Liver (tissue), 9 donors: ENCODE data around the gene NXPH2. TPM values are rescaled to one million over a fixed set of nuclear protein-coding genes. Genes with fewer than 3 reads are reported as not detected.

Source experiments
- DNase-seq: peaks from one replicate; pipeline ENCODE4 v3.0.0-alpha.2; 2017; ENCODE audit warnings: low spot score
- H3K27ac ChIP-seq, 2 donors: one replicate each; pipeline ENCODE4 v1.7.0; 2013; ENCODE audit warnings: inconsistent platforms in 2 of 2, low read length in 2 of 2, control low read depth in 1 of 2, low read depth in 1 of 2, mild to moderate bottlenecking in 1 of 2
- H3K27me3 ChIP-seq, 4 donors: one replicate each; pipeline versions ENCODE4 v1.6.1 to v1.7.0; 2013; ENCODE audit warnings: low read length in 3 of 4, inconsistent platforms in 1 of 4, mild to moderate bottlenecking in 1 of 4, moderate library complexity in 1 of 4; ENCODE audit not compliant: control insufficient read depth in 4 of 4, insufficient read depth in 4 of 4
- H3K36me3 ChIP-seq, 4 donors: one replicate each; pipeline versions ENCODE4 v1.6.1 to v1.7.0; 2013; ENCODE audit warnings: low read length in 3 of 4, mild to moderate bottlenecking in 3 of 4, low read depth in 1 of 4, moderate library complexity in 1 of 4; ENCODE audit not compliant: control insufficient read depth in 4 of 4, insufficient read depth in 3 of 4
- H3K4me1 ChIP-seq, 4 donors: one replicate each; pipeline versions ENCODE4 v1.6.1 to v1.7.0; 2013; ENCODE audit warnings: low read length in 3 of 4, mild to moderate bottlenecking in 3 of 4, moderate library complexity in 1 of 4; ENCODE audit not compliant: control insufficient read depth in 4 of 4, insufficient read depth in 4 of 4
- H3K4me3 ChIP-seq, 3 donors: one replicate each; pipeline versions ENCODE4 v1.6.1 to v1.7.0; 2013; ENCODE audit warnings: low read length in 3 of 3, control low read depth in 1 of 3, low read depth in 1 of 3, mild to moderate bottlenecking in 1 of 3
- H3K9ac ChIP-seq, 2 donors: one replicate each; pipeline ENCODE4 v1.7.0; 2013; ENCODE audit warnings: low read length in 2 of 2, mild to moderate bottlenecking in 2 of 2, moderate library complexity in 2 of 2, control low read depth in 1 of 2, low read depth in 1 of 2
- H3K9me3 ChIP-seq, 4 donors: one replicate each; pipeline versions ENCODE4 v1.6.1 to v1.7.0; 2013; ENCODE audit warnings: low read length in 3 of 4; ENCODE audit not compliant: control insufficient read depth in 4 of 4
- CTCF ChIP-seq: fragments of 150-350 bp; IDR thresholded peaks from 2 replicates; pipeline ENCODE4 v1.5.1; 2017; ENCODE audit warnings: improper control_type of control experiment, low read depth, low read length; ENCODE audit not compliant: missing input control
- EGR1 ChIP-seq, 2 donors: IDR thresholded peaks; 2 replicates each; pipeline ENCODE4 v1.6.1; 2016 to 2018; ENCODE audit warnings: antibody characterized with exemption in 2 of 2, low read depth in 2 of 2
- FOXA1 ChIP-seq: IDR thresholded peaks from 2 replicates; pipeline ENCODE4 v1.6.1; 2016; ENCODE audit warnings: antibody characterized with exemption
- FOXA2 ChIP-seq: IDR thresholded peaks from 2 replicates; pipeline ENCODE4 v1.6.1; 2016; ENCODE audit warnings: antibody characterized with exemption
- GABPA ChIP-seq, 2 donors: IDR thresholded peaks in 1 of 2; conservative IDR thresholded peaks in 1 of 2; 2 replicates each; pipeline ENCODE4 v1.6.1; 2016; ENCODE audit warnings: antibody characterized with exemption in 2 of 2, mild to moderate bottlenecking in 1 of 2, moderate library complexity in 1 of 2
- HNF4A ChIP-seq, 2 donors: conservative IDR thresholded peaks; 2 replicates each; pipeline ENCODE4 v1.6.1; 2016; ENCODE audit warnings: antibody characterized with exemption in 2 of 2, mild to moderate bottlenecking in 2 of 2
- HNF4G ChIP-seq: IDR thresholded peaks from 2 replicates; pipeline ENCODE4 v1.6.1; 2016; ENCODE audit warnings: antibody characterized with exemption
- JUND ChIP-seq, 2 donors: IDR thresholded peaks; 2 replicates each; pipeline ENCODE4 v1.6.1; 2016; ENCODE audit warnings: antibody characterized with exemption in 2 of 2
- MAX ChIP-seq: IDR thresholded peaks from 2 replicates; pipeline ENCODE4 v1.6.1; 2016; ENCODE audit warnings: antibody characterized with exemption
- NR2F2 ChIP-seq: IDR thresholded peaks from 2 replicates; pipeline ENCODE4 v1.6.1; 2016; ENCODE audit warnings: antibody characterized with exemption
- RAD21 ChIP-seq, 2 donors: IDR thresholded peaks; 2 replicates each; pipeline ENCODE4 v1.6.1; 2016; ENCODE audit warnings: antibody characterized with exemption in 2 of 2, mild to moderate bottlenecking in 2 of 2
- REST ChIP-seq: IDR thresholded peaks from 2 replicates; pipeline ENCODE4 v1.6.1; 2016; ENCODE audit warnings: antibody characterized with exemption, mild to moderate bottlenecking
- RXRA ChIP-seq, 2 donors: IDR thresholded peaks; 2 replicates each; pipeline ENCODE4 v1.6.1; 2017 to 2018; ENCODE audit warnings: antibody characterized with exemption in 2 of 2, mild to moderate bottlenecking in 1 of 2
- SP1 ChIP-seq: IDR thresholded peaks from 2 replicates; pipeline ENCODE4 v1.6.1; 2018; ENCODE audit warnings: antibody characterized with exemption, mild to moderate bottlenecking
- TAF1 ChIP-seq: conservative IDR thresholded peaks from 2 replicates; pipeline ENCODE4 v1.6.1; 2016; ENCODE audit warnings: antibody characterized with exemption, mild to moderate bottlenecking
- YY1 ChIP-seq: IDR thresholded peaks from 2 replicates; pipeline ENCODE4 v1.6.1; 2016; ENCODE audit warnings: antibody characterized with exemption, mild to moderate bottlenecking
- WGBS: extraction: QIAGEN DNeasy Blood & Tissue Kit; methylation state at CpG from one replicate; pipeline ENCODE4 v1.1.7; 2013; 5-methylcytosine and 5-hydroxymethylcytosine counted together
- polyA plus RNA-seq, 2 donors: library from polyadenylated mRNA; stranded (reverse) in 1 of 2; unstranded in 1 of 2; fragments of 200-250 nt in 1 of 2; fragments of >200 nt in 1 of 2; fragmentation: Nextera tagmentation in 1 of 2; extraction: Ambion mirVana in 1 of 2; gene quantifications; one replicate each; pipeline versions ENCODE4 v1.2.1 to v1.2.3, GENCODE V29; 2013 to 2015
- total RNA-seq, 2 donors: library from RNA; depleted of rRNA; stranded (reverse); fragments of >200 nt; gene quantifications; one replicate each; pipeline ENCODE4 v1.2.3, GENCODE V29; 2014
- TF ChIP-seq, protein P1 (sequence below): IDR thresholded peaks from 2 replicates; pipeline ENCODE4 v1.6.1; 2016; ENCODE audit warnings: antibody characterized with exemption
- TF ChIP-seq, protein P2 (sequence below): IDR thresholded peaks from 2 replicates; pipeline ENCODE4 v1.6.1; 2016; ENCODE audit warnings: antibody characterized with exemption
- donor health status: healthy.
- donor health status: healthy.
- donor health status: healthy.
- donor health status: healthy.
- donor health status: healthy.

The NXPH2 gene
- total and polyA plus RNA-seq, 4 donors: 0.15 to 0.19 TPM; not detected in 2

DNA sequence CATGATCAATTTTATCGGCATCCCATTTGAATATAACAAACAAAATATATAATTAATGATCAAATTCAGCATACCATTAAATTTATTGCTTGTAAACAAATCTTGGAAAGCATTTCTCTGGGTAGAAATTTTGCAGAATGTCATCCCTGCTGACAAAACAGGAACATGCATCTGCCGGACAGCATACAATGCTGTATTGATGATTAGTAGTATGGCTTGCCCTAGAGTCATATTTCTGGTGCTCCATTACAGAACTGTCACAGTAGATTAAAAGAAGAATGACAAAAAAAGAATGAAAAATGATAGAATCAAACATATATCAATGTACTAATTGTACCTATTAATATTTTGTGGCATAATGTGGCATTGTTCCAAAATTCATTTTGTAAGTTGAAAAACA, 98.0 kb downstream of the NXPH2 start:
- WGBS: 87% methylated on average over 2 of the region's 2 CpGs
- Histone ChIP-seq H3K9ac (no peak overlapping the region), H3K27ac (no peak overlapping the region), H3K9me3 (no peaks in the 10 kb centered on the region), H3K36me3 (no peaks in the 10 kb centered on the region), H3K4me3 (no peak overlapping the region), H3K4me1 (no peaks in the 10 kb centered on the region), H3K27me3 (peaks cover 0 to 2% (median 0%) of the 10 kb centered on the region in 4 donors)
- no peak for TF ChIP-seq JUND (IDR thresholded peaks at IDR 0.05)
- TF ChIP-seq FOXA1: no peak
- no peak for TF ChIP-seq TAF1
- TF ChIP-seq, protein P1, sequence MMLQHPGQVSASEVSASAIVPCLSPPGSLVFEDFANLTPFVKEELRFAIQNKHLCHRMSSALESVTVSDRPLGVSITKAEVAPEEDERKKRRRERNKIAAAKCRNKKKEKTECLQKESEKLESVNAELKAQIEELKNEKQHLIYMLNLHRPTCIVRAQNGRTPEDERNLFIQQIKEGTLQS: no peak
- TF ChIP-seq NR2F2: no peak
- no peak for TF ChIP-seq HNF4A (conservative IDR thresholded peaks at IDR 0.05)
- TF ChIP-seq, protein P2, sequence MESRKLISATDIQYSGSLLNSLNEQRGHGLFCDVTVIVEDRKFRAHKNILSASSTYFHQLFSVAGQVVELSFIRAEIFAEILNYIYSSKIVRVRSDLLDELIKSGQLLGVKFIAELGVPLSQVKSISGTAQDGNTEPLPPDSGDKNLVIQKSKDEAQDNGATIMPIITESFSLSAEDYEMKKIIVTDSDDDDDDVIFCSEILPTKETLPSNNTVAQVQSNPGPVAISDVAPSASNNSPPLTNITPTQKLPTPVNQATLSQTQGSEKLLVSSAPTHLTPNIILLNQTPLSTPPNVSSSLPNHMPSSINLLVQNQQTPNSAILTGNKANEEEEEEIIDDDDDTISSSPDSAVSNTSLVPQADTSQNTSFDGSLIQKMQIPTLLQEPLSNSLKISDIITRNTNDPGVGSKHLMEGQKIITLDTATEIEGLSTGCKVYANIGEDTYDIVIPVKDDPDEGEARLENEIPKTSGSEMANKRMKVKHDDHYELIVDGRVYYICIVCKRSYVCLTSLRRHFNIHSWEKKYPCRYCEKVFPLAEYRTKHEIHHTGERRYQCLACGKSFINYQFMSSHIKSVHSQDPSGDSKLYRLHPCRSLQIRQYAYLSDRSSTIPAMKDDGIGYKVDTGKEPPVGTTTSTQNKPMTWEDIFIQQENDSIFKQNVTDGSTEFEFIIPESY: no peak
- TF ChIP-seq HNF4G: no peak
- TF ChIP-seq RAD21 (IDR thresholded peaks at IDR 0.05): no peak
- no peak for TF ChIP-seq REST
- TF ChIP-seq RXRA (IDR thresholded peaks at IDR 0.05): no peak
- TF ChIP-seq MAX: no peak
- TF ChIP-seq YY1: no peak
- no peak for TF ChIP-seq CTCF
- no peak for TF ChIP-seq SP1
- TF ChIP-seq GABPA (IDR thresholded peaks at IDR 0.05 in 1 of 2, conservative IDR thresholded peaks at IDR 0.05 in 1 of 2): no peak
- TF ChIP-seq FOXA2: no peak
- TF ChIP-seq EGR1 (IDR thresholded peaks at IDR 0.05; ENCODE audit: low read depth in 2 of 2): no peak
- no peak for DNase-seq
